ENCODE data around the gene PSG7. TPM values are rescaled to one million over a fixed set of nuclear protein-coding genes. Genes with fewer than 3 reads are reported as not detected.
"Not testable (repeated sequence)": the region's sequence is repeated elsewhere in the genome, so short reads cannot be mapped to it uniquely, and the experiment has no call there.

The PSG7 gene
- total RNA-seq = not detected
- long read RNA-seq = 0 reads

DNA sequence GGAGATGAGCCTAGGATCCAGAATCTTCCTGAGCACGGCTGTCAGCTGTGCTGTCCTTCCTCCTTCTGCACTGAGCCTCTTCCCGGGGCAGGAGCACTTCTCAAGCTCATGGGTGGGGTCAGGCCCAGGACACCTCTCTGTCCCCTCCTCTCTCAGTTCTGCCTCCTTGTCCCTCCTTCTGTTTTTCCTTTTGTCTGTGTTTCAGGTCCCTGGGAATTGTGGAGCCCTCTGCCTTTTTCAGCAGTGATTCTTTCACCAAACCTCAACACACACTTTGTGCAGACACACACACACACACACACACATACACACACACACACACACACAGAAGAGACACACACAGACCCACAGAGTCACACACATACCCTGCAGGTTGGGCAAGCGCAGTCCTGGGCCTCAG lies at the start of gene PSG7:
Gene PSG7 (minus strand): TSS at position 101 of the 400 bp plus-strand sequence. CDS start 131 bp downstream, outside the sequence.
- intact Hi-C loops (cut with micrococcal nuclease); H3K4me1 ChIP-seq; H3K27ac ChIP-seq (replicated peaks); H3K4me3 ChIP-seq; DNase-seq; H3K9me3 ChIP-seq (replicated peaks); H3K36me3 ChIP-seq: not testable (repeated sequence)
- peaks cover 25% of the 10 kb centered on the region for H3K27me3 ChIP-seq (ENCODE audit: low read depth)

DNA sequence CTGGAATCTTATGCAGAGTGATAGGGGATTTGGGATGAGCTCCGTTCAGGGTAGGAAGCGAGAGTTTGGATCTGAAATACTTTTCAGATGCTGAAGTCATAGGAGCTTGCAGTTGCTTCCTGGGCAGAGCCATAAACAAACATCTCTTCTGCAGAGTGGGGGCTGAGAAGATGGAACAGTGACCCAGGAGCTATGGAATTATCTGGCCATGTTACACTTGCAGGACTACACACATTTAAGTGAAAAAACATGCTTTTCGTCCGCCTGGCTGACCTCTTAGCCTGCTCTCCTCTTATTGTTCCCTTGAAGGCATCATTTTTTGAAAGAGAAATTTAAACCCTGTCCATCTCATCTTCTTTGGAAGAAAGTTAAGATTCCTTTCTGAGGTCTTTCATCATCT lies 48.6 kb upstream of the PSG7 start:
- Histone ChIP-seq H3K27me3 (ENCODE audit: low read depth) (peaks cover 12% of the 10 kb centered on the region), H3K9me3 (replicated peaks) (no peaks in the 10 kb centered on the region), H3K36me3 (no peaks in the 10 kb centered on the region), H3K4me3 (no peak overlapping the region), H3K4me1 (no peaks in the 10 kb centered on the region), H3K27ac (replicated peaks) (no peak overlapping the region)
- DNase-seq = no peak
- TF ChIP-seq, protein P1, sequence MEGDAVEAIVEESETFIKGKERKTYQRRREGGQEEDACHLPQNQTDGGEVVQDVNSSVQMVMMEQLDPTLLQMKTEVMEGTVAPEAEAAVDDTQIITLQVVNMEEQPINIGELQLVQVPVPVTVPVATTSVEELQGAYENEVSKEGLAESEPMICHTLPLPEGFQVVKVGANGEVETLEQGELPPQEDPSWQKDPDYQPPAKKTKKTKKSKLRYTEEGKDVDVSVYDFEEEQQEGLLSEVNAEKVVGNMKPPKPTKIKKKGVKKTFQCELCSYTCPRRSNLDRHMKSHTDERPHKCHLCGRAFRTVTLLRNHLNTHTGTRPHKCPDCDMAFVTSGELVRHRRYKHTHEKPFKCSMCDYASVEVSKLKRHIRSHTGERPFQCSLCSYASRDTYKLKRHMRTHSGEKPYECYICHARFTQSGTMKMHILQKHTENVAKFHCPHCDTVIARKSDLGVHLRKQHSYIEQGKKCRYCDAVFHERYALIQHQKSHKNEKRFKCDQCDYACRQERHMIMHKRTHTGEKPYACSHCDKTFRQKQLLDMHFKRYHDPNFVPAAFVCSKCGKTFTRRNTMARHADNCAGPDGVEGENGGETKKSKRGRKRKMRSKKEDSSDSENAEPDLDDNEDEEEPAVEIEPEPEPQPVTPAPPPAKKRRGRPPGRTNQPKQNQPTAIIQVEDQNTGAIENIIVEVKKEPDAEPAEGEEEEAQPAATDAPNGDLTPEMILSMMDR (IDR thresholded peaks at IDR 0.05; ENCODE audit: borderline replicate concordance) = no peak
- intact Hi-C loops (cut with micrococcal nuclease) = no loop called here

DNA sequence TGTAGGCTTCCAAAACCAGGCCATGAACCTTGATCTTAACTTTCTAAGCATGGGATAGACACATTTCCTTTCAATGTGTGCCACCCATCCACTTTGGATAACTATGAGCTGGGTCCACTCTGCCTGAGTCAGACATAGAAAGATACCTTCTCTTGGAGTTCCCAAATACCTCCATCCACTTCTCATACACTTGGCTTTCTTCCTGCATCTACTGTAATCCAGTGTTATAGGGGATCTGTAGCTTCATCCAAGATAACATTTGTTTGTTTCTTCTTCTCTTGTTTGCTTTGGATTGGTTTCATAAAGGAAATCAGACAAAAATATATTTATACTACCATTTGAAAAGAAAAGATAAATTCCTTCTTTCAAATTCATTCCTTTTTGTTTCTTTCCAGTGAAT lies 45.1 kb upstream of the PSG7 start:
- intact Hi-C loops (cut with micrococcal nuclease); H3K27me3 ChIP-seq (ENCODE audit: low read depth): not testable (repeated sequence)

DNA sequence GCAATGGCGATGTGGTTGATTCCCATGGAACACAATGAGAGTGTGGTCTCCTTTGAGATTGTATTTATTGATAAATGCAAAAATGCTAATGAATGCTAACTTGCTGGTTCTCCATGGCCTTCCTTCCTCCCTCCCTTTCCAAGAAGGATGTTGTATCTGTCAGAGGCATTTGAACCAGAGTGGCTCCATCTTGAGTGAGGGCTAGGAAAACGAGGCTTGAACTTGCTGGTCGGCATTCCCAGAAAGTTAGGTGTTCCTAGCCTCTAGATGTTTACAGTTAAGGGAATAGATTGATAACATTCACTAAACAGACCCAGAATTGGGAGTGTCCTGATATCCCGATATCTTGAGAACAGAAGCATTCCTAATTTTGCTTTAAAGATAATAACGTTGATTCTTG lies 34.4 kb upstream of the PSG7 start:
- DNase-seq; H3K36me3 ChIP-seq; intact Hi-C loops (cut with micrococcal nuclease); H3K9me3 ChIP-seq (replicated peaks); H3K4me3 ChIP-seq; H3K27ac ChIP-seq (replicated peaks); H3K4me1 ChIP-seq: not testable (repeated sequence)
- H3K27me3 ChIP-seq (ENCODE audit: low read depth) = peaks cover 22% of the 10 kb centered on the region

More for the DNA sequence above, 45.1 kb upstream of the PSG7 start:
- not testable (repeated sequence) for H3K36me3 ChIP-seq; H3K4me1 ChIP-seq; H3K4me3 ChIP-seq; DNase-seq; H3K27ac ChIP-seq (replicated peaks); H3K9me3 ChIP-seq (replicated peaks)

DNA sequence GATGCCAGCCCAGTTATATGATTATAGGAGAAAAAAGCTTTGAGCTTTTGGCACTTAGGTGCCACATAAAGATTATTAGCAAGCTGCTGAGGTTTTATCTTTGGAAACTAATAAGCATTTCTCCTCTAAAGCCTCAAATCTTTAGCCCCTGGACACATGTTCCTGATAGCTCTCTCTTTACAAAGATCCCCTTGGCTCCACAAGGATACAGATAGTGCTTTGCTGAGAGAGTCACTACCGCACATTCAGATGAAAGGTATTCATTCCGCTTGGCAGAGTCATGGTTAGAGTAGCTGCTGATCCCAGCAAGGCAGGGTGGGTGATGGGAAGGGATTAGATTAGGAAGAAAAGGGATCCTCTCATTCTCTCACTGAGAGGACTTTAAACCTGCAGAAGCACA lies 28.2 kb upstream of the PSG7 start:
- no peaks in the 10 kb centered on the region for H3K4me1 ChIP-seq

DNA sequence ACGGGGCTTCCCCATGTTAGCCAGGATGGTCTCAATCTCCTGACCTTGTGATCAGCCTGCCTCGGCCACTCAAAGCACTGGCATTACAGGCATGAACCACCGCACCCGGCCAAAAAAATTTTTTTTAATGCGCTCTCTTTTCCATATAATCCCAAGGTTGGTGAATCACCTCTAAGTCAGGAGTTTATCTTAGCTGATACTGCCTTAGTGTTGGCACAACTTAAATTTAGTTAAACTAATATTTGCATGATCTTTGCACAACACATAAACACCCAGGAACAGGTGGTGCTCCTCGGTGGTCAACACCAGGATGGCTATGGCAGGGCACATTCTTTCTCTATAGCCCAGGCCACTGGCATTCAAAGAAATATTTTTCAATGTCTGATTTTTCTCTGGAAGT lies 24.1 kb upstream of the PSG7 start:
- Histone ChIP-seq H3K4me1 (no peaks in the 10 kb centered on the region), H3K27ac (replicated peaks) (no peak overlapping the region), H3K4me3 (no peak overlapping the region), H3K36me3 (no peaks in the 10 kb centered on the region), H3K9me3 (replicated peaks) (no peaks in the 10 kb centered on the region), H3K27me3 (ENCODE audit: low read depth) (peaks cover 12% of the 10 kb centered on the region)
- no peak for DNase-seq
- intact Hi-C loops (cut with micrococcal nuclease) = no loop called here
- TF ChIP-seq, protein P1 (IDR thresholded peaks at IDR 0.05; ENCODE audit: borderline replicate concordance) = no peak

More for the DNA sequence above, 28.2 kb upstream of the PSG7 start:
- Histone ChIP-seq H3K27me3 (ENCODE audit: low read depth) (peaks cover 23% of the 10 kb centered on the region), H3K27ac (replicated peaks) (no peak overlapping the region), H3K9me3 (replicated peaks) (no peaks in the 10 kb centered on the region), H3K36me3 (no peaks in the 10 kb centered on the region), H3K4me3 (no peak overlapping the region)
- TF ChIP-seq, protein P1 (IDR thresholded peaks at IDR 0.05; ENCODE audit: borderline replicate concordance) = no peak
- no peak for DNase-seq
- intact Hi-C loops (cut with micrococcal nuclease) = no loop called here

DNA sequence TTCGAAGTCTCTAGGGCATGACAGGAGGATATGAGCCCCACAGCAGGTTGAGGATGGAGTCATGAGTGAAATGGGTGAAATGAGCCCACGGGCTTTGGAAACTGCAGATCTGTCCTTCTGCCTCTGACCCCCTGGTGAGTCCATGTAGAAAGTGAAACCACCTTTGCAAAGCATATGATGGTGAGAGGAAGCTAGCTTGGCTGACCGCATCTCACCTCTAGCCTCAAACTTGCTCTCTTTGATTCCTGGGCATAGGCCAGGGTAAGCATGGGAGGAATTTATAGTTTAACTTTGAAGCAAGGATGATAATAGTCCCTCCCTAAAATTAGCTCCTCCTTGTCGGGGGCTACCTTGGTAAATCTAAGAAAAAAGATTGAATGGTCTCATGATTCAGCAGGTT lies 15.1 kb upstream of the PSG7 start:
- DNase-seq; H3K4me3 ChIP-seq; H3K36me3 ChIP-seq; intact Hi-C loops (cut with micrococcal nuclease); H3K4me1 ChIP-seq; H3K9me3 ChIP-seq (replicated peaks); H3K27ac ChIP-seq (replicated peaks): not testable (repeated sequence)
- H3K27me3 ChIP-seq (ENCODE audit: low read depth) = peaks cover 17% of the 10 kb centered on the region

DNA sequence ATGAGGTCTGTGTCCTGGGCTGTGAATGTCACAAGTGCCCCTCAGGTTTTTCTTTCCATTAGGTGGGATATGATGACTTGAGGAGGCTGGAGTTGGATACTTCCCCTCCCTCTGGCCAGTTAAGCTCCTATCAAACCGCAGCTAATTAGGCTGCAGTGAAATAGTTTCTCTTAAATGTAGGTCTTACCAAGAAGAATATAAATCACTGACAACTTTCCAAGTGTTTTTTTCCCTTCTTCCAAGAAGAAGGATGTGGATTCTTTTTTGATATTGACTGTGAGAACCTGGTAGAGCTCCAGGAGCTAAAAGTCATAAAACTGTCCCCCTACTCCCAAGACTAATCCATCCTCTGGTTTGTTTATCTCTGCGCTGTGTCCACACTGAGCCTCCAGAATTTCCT lies 14.5 kb upstream of the PSG7 start:
- H3K27me3 ChIP-seq (ENCODE audit: low read depth) = peaks cover 19% of the 10 kb centered on the region
- intact Hi-C loops (cut with micrococcal nuclease); H3K36me3 ChIP-seq; H3K4me1 ChIP-seq; H3K9me3 ChIP-seq (replicated peaks); DNase-seq; H3K27ac ChIP-seq (replicated peaks); H3K4me3 ChIP-seq: not testable (repeated sequence)

Data from left ventricle myocardium inferior (tissue), 1 donor.